ENCODE measurements around the gene PRR16. TPM values are rescaled to one million over a fixed set of nuclear protein-coding genes. Genes with fewer than 3 reads are reported as not detected.

The PRR16 gene
- total RNA-seq, 2 donors from 2014 or later, result not detected

- peaks cover 8 to 13% of the 10 kb centered on the region in 2 donors for H3K9me3 Mint-ChIP-seq
- no peak for DNase-seq (ENCODE audit: low spot score in 2 of 2)
- H3K27ac Mint-ChIP-seq, result no peak overlapping the region
- no peaks in the 10 kb centered on the region for H3K36me3 Mint-ChIP-seq
- no peak for ATAC-seq
Measured at GRCh38 chr5:120503341-120503740, 39.2 kb downstream of the PRR16 start.

GRCh38 chr5:120504057-120504456 is 40.0 kb downstream of the PRR16 start:
- Mint-ChIP-seq H3K27ac (no peak overlapping the region), H3K36me3 (no peaks in the 10 kb centered on the region), H3K9me3 (peaks cover 8 to 13% of the 10 kb centered on the region in 2 donors)
- DNase-seq (ENCODE audit: low spot score in 2 of 2), result no peak
- ATAC-seq, result no peak

- ATAC-seq, result no peak
- DNase-seq (ENCODE audit: low spot score in 2 of 2), result no peak
- H3K9me3 Mint-ChIP-seq, result peaks cover 0 to 10% of the 10 kb centered on the region in 2 donors
- H3K36me3 Mint-ChIP-seq, result no peaks in the 10 kb centered on the region
- no peak overlapping the region for H3K27ac Mint-ChIP-seq
Measured at GRCh38 chr5:120507197-120507596, 43.1 kb downstream of the PRR16 start.

DNA sequence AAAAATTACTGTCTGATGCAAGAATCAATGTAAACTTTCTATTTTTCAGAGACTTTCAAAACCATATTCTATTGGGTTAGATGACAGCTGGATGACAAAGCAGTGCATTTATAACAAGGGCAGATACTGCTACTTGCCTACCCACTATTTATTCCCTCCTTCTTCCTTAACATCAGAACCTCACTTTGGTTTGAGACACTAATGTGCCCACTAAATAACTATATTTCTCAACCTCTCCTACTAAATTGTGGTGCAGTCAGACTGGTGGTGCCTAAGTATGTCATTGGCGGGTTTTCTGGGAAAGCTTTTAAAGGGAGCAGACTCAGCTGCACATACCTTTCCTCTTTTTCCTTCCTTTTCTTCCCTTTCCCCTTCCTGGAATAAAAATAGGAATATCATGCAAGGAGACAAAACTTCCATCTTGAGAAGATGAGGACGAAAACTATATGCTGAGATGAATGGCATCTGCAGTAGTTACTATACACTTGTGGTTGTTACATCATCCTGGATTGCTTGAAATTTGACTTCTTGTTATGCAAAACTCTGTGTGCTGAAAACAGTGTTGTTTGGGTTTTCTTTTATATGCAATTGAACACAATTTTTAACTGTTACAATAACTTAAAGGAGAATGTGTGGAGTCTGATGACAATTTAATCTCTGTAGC is 43.8 kb downstream of the PRR16 start:
- no peak overlapping the region for H3K27ac Mint-ChIP-seq
- H3K9me3 Mint-ChIP-seq, result peaks cover 0 to 10% of the 10 kb centered on the region in 2 donors
- DNase-seq (ENCODE audit: low spot score in 2 of 2) (no peak), ATAC-seq (no peak)
- no peaks in the 10 kb centered on the region for H3K36me3 Mint-ChIP-seq

GRCh38 chr5:120509053-120509452 is 45.0 kb downstream of the PRR16 start:
- no peaks in the 10 kb centered on the region for H3K36me3 Mint-ChIP-seq
- no peak for ATAC-seq
- H3K9me3 Mint-ChIP-seq, result peaks cover 4 to 13% of the 10 kb centered on the region in 2 donors
- H3K27ac Mint-ChIP-seq, result no peak overlapping the region
- DNase-seq (ENCODE audit: low spot score in 2 of 2), result no peak

GRCh38 chr5:120510098-120510637 is 46.1 kb downstream of the PRR16 start:
- no peaks in the 10 kb centered on the region for H3K36me3 Mint-ChIP-seq
- no peak for DNase-seq (ENCODE audit: low spot score in 2 of 2)
- H3K9me3 Mint-ChIP-seq, result peaks cover 4 to 17% of the 10 kb centered on the region in 2 donors
- H3K27ac Mint-ChIP-seq, result no peak overlapping the region
- ATAC-seq, result no peak

DNA sequence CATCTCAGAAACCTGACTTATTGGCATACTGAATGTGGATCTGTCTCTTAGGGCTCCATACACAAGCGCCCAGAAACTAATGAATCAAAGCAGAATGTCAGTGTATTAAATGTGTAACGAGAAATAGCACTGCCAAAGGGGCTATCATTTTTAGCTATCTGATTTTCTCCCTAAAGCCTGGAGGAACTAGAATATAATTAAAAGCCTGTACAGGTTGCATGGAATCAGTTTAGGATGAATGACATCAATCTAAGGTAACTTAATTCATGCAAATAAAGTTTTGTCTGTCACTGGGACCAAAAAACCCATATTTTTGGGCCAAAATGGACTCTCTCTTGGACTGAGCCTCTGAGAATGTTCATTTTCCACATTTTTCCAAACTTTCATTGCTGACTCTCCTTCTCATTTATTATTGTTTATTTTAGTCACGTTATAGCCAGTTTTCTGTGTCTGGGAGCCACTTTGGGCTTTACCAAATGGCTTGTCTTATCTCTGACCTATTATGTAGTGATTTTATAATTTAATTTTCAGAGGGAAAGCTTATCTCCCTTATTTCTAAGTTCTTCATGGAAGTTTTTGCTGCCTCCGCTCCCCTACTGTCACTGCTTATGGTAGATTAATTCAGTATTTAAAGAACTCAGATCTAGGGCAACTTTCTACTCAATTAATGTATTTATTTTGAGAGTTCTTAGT is 47.0 kb downstream of the PRR16 start:
- no peaks in the 10 kb centered on the region for H3K36me3 Mint-ChIP-seq
- no peak overlapping the region for H3K27ac Mint-ChIP-seq
- no peak for ATAC-seq
- H3K9me3 Mint-ChIP-seq, result peaks cover 4 to 17% of the 10 kb centered on the region in 2 donors
- DNase-seq (ENCODE audit: low spot score in 2 of 2), result no peak

GRCh38 chr5:120512068-120512467 is 48.0 kb downstream of the PRR16 start:
- DNase-seq (ENCODE audit: low spot score in 2 of 2) (no peak), ATAC-seq (no peak)
- Mint-ChIP-seq H3K27ac (no peak overlapping the region), H3K9me3 (peaks cover 4 to 17% of the 10 kb centered on the region in 2 donors), H3K36me3 (no peaks in the 10 kb centered on the region)

DNA sequence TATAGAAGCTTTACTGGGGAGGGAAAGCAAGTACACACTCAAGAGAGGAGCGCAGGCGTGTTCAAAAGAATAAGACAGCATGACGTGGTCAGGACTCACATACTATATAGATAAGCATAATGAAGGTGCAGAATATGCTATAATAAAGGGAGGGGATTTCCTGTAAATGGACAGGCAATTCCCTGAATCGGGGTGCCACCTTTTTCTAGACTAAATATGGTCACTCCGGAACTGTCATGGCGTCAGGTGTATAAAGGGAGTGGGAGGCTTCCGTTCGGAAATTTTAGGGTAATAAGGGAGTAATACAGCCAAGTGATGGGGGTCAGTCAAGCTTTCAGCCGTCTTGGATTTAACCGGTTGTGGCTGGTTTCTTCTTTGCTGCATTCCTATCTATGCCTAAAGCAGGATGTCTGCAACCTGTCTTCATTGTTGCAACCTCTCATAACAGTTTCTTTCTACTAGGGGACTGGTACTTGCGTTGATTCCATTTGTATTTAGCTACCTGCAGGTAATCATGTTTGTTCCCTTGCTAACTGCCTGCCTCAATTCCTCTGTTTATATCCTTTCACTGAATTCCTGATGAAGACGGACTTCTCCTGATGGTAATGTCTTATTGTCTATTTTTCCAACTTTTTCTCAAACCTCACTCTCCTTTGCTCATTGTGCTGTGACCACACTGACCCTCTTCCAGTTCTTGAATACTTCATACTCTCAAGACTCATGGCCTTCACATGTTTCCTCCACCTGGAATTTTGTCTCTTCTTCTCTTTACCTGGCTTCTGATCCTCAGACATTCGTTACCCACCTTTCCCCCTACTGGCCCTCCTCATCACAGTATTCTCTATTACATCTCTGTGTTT is 48.9 kb downstream of the PRR16 start:
- peaks cover 4 to 17% of the 10 kb centered on the region in 2 donors for H3K9me3 Mint-ChIP-seq
- no peaks in the 10 kb centered on the region for H3K36me3 Mint-ChIP-seq
- H3K27ac Mint-ChIP-seq, result no peak overlapping the region
- ATAC-seq (no peak), DNase-seq (ENCODE audit: low spot score in 2 of 2) (no peak)

DNA sequence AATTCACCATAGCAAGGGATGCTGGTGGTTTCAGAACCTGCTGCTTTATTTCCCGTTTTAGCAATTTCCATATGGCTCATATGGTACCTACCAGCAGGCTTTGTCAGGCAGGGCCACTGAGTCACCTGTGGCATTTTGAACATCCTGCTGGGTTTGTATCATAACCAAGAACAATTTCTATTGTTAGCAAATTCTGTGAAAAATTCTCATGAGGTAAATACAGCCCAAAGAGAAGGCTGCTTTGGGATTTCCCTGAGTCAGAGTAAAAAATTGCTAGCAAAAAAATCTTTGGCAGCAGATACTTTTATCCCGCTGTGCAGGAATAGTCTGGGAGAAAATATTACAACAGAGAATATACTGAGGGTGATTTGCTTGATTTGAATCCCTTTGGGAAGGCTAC is 52.7 kb downstream of the PRR16 start:
- peaks cover 4 to 12% of the 10 kb centered on the region in 2 donors for H3K9me3 Mint-ChIP-seq
- no peak for DNase-seq (ENCODE audit: low spot score in 2 of 2)
- ATAC-seq, result no peak
- H3K27ac Mint-ChIP-seq, result no peak overlapping the region
- H3K36me3 Mint-ChIP-seq, result no peaks in the 10 kb centered on the region

DNA sequence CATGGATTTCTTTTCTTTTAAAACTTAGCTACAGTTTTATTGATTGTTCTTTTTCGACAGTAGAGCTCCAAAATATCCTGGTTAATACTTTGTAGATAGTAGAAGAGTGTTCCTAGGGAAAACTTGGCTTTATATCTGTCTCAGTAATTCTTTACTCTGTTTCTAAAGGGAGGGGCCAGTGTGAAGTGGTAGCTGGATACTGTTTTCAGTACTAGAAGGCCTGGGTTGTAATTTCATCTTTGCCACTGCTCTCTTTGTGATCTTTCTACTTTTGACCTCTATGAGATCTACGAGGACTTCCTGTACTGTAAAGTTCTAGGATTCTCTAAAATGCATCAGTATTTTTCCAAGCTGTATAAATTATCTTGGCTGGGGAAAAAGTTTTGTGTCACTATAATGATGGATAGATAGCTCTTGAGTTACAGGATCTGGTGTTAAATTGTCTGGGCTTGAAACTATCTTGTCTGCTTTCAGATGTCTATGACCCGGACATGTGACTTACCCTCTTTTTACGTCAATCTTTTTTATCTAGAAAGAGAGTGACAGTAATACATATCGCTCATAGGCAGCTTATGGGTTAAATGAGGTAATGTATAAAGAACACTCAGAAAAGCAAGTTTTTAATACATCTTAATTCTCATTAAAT is 53.6 kb downstream of the PRR16 start:
- no peak for ATAC-seq
- no peak overlapping the region for H3K27ac Mint-ChIP-seq
- H3K36me3 Mint-ChIP-seq, result no peaks in the 10 kb centered on the region
- no peak for DNase-seq (ENCODE audit: low spot score in 2 of 2)
- peaks cover 4 to 12% of the 10 kb centered on the region in 2 donors for H3K9me3 Mint-ChIP-seq

DNA sequence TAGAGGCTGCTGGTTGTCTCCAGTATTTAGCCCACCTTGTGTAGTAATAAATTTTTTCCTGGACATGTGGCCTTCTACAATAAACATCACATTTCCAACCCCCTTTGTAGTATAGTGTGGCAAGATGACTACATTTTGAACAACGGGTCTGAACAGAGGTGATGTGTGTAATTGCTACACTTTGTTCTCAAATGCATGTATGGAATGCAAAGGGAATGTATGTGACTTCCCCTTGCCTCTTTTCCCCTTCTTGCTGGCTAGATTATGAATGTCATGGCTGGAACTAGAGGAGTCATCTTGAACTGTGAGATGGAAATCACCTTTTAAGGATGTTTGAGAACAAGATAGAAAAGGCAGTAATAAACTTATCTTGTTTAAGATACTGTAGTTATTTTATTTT is 54.5 kb downstream of the PRR16 start:
- ATAC-seq (no peak), DNase-seq (ENCODE audit: low spot score in 2 of 2) (no peak)
- Mint-ChIP-seq H3K27ac (no peak overlapping the region), H3K36me3 (no peaks in the 10 kb centered on the region), H3K9me3 (peaks cover 0 to 9% of the 10 kb centered on the region in 2 donors)

DNA sequence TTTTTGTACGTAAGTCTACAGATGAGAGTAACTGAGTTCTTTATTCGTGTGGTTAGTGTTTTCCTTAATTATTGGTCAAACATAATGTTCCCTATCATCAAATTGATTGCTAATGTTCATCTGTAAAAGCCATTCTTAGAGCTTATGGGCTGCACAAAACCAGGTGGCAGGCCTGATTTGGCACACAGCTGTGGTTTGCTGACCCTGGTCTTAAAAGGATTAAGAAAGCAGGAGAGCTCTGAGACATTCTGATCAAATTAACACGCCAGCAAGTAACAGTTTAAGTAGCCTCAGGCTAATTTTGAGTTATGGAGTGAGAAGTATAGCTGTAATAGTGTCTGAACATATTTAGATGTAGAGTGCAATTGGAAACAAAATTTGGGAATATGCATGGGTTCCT is 63.2 kb downstream of the PRR16 start:
- DNase-seq (ENCODE audit: low spot score in 2 of 2) (no peak), ATAC-seq (no peak)
- Mint-ChIP-seq H3K9me3 (peaks cover 7 to 9% of the 10 kb centered on the region in 2 donors), H3K27ac (no peak overlapping the region), H3K36me3 (no peaks in the 10 kb centered on the region)

- Mint-ChIP-seq H3K27ac (no peak overlapping the region), H3K9me3 (peaks cover 7 to 9% of the 10 kb centered on the region in 2 donors), H3K36me3 (no peaks in the 10 kb centered on the region)
- DNase-seq (ENCODE audit: low spot score in 2 of 2), result no peak
- no peak for ATAC-seq
Measured at GRCh38 chr5:120528609-120529008, 64.5 kb downstream of the PRR16 start.

DNA sequence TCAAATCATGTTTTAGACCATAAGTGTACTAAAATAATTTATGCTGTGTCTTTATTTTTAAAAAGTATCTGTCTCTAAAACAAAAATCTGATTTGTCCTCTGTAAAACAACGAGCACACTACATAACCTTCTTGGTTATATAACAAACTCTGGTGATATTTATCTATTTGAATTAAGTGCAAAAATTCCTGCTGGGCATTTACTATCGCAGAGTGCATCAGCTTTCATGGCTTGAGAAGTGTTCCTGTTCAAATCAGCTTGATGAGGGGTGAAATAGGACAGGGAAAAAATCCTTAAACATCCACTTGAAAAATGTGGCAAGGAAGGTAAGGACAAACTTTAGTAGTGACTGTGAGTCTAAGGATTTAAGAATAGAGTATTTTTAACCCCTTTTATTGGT is 65.3 kb downstream of the PRR16 start:
- peaks cover 7 to 9% of the 10 kb centered on the region in 2 donors for H3K9me3 Mint-ChIP-seq
- no peak overlapping the region for H3K27ac Mint-ChIP-seq
- ATAC-seq (no peak), DNase-seq (ENCODE audit: low spot score in 2 of 2) (no peak)
- H3K36me3 Mint-ChIP-seq, result no peaks in the 10 kb centered on the region

DNA sequence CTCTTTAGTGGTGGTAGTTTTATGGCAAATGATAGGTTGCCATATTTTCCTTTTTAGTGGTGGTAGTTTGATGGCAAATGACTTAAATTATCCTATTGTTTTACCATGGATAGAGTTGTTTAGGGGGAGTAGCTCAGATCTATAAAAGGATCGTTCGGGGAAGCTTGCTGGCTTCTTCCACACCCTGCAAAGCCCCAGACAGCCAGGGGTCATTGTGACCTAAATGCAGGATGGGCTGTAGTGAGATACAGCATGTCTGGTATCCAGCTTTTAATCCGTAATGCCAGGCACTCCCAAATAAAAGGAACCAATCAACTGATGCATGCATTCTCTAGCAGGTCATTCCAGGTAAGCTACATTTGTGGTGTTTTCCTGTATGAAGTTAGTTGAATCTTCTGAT is 67.1 kb downstream of the PRR16 start:
- no peaks in the 10 kb centered on the region for H3K36me3 Mint-ChIP-seq
- DNase-seq (ENCODE audit: low spot score in 2 of 2) (no peak), ATAC-seq (no peak)
- peaks cover 7 to 9% of the 10 kb centered on the region in 2 donors for H3K9me3 Mint-ChIP-seq
- H3K27ac Mint-ChIP-seq, result no peak overlapping the region
